Activated T-cell treated with anti-CD3 and anti-CD28 coated beads for 1 hour (primary cell): ENCODE data around the gene TMC2.

Experiments used
- DNase-seq: peaks from one replicate; pipeline ENCODE4 v3.0.0-alpha.2; 2020; ENCODE audit warnings: low read depth

TMC2 gene

GRCh38 chr20:2626853-2627541, 90.6 kb downstream of the TMC2 start:
- no peak for DNase-seq

GRCh38 chr20:2631228-2631627, 94.9 kb downstream of the TMC2 start:
- DNase-seq = no peak

- no peak for DNase-seq
Measured at GRCh38 chr20:2633381-2633780, 97.0 kb downstream of the TMC2 start.

GRCh38 chr20:2637246-2637645, 100.9 kb downstream of the TMC2 start:
- DNase-seq = no peak

- no peak for DNase-seq
Measured at GRCh38 chr20:2640260-2640659, 103.9 kb downstream of the TMC2 start.

- no peak for DNase-seq
Measured at GRCh38 chr20:2640899-2641298, 104.5 kb downstream of the TMC2 start.

- no peak for DNase-seq
Measured at GRCh38 chr20:2643708-2644107, 107.3 kb downstream of the TMC2 start.

- peak; percentile 93 for DNase-seq
Measured at GRCh38 chr20:2651772-2652723, 115.7 kb downstream of the TMC2 start, which contains the start of gene NOP56. NOP56 (plus strand) TSS chr20:2652632; CDS start chr20:2652661, 29 bp downstream.

- no peak for DNase-seq
Measured at GRCh38 chr20:2652724-2653555, 116.6 kb downstream of the TMC2 start.

- DNase-seq = no peak
Measured at GRCh38 chr20:2653556-2654383, 117.4 kb downstream of the TMC2 start.

GRCh38 chr20:2654384-2654822, 118.0 kb downstream of the TMC2 start:
- DNase-seq = no peak

- no peak for DNase-seq
Measured at GRCh38 chr20:2654831-2655230, 118.5 kb downstream of the TMC2 start.

- no peak for DNase-seq
Measured at GRCh38 chr20:2655331-2656116, 119.2 kb downstream of the TMC2 start.

- DNase-seq = no peak
Measured at GRCh38 chr20:2656471-2657117, 120.2 kb downstream of the TMC2 start.

GRCh38 chr20:2657241-2657640, 120.9 kb downstream of the TMC2 start:
- DNase-seq = no peak

- DNase-seq = no peak
Measured at GRCh38 chr20:2657674-2658073, 121.3 kb downstream of the TMC2 start.

GRCh38 chr20:2658414-2659354, 122.3 kb downstream of the TMC2 start:
- DNase-seq = no peak

- DNase-seq = no peak
Measured at GRCh38 chr20:2659547-2659946, 123.2 kb downstream of the TMC2 start.
